ENCODE data around the gene RGS16.
"Not testable (repeated sequence)": the region's sequence is repeated elsewhere in the genome, so short reads cannot be mapped to it uniquely, and the experiment has no call there.

The RGS16 gene, protein sequence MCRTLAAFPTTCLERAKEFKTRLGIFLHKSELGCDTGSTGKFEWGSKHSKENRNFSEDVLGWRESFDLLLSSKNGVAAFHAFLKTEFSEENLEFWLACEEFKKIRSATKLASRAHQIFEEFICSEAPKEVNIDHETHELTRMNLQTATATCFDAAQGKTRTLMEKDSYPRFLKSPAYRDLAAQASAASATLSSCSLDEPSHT

GRCh38 chr1:182604175-182605164, at the start of gene RGS16:
Gene RGS16 (minus strand): TSS chr1:182604389. CDS start chr1:182604259, 130 bp downstream.
- peak; percentile 97 for DNase-seq

- DNase-seq: no peak
Observed at GRCh38 chr1:182653986-182654385, 49.8 kb upstream of the RGS16 start.

DNA sequence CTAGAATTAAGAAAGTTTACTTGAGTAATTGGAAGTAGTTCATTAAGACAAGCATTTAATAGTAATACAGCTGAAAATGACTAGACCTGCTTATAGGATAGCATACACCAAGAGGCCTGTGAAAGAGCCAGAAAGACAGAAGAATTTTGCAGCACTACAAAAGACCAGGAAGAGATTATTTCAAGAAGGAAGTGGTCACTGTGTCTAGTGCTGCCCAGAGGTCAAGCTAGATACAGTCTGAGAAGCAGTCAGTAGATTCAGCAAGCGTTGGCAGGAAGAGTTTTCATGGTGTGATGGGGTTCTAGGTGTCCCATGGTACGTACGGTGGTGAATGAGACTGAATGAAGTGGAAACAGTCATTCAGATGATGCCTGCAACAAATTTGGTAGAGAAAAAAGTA, 48.7 kb upstream of the RGS16 start:
- no peak for DNase-seq

DNA sequence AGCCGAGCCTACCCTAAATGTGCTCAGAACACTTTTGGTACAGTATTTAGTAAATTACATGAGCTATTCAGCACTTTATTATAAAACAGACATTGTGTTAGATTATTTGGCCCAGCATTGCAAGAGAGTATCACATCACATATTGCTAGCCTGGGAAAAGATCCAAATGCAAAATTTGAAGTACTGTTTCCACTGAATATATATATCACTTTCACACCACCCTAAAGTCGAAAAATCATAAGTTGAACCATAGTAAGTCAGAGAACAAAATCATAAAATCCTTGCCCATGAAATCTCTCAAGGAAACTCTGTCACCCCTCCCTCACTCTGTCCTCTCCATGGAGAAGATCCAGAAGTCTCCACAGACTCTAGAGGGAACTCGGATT, 47.1 kb upstream of the RGS16 start:
- DNase-seq: no peak

DNA sequence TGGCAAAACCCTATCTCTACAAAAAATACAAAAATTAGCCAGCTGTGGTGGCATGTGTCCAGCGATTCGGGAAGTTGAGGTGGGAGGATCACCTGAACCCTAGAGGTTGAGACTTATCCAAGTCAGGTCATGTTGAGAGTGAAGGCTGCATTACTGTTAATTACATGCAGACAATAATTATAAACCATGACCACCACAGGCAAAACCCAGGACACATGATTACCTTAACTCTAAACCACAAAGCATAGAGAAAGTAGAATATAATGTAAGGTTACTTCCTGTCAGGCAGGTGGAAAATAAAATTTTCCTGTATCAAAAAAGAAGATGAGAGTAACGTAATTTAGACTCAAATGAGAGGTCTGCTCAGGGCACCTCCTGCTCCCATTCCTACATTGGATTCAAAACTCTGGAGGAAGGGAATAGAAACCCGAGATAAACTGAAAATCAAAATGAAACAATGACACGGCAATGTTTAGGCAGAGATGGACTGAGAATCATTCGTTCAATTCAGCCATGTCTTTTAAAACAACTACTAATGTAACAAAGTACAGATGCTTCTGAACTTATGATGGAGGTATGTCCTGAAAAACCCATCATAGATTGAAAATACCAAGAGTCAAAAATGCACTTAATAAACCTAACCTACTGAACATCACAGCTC, 46.6 kb upstream of the RGS16 start:
- no peak for DNase-seq

DNA sequence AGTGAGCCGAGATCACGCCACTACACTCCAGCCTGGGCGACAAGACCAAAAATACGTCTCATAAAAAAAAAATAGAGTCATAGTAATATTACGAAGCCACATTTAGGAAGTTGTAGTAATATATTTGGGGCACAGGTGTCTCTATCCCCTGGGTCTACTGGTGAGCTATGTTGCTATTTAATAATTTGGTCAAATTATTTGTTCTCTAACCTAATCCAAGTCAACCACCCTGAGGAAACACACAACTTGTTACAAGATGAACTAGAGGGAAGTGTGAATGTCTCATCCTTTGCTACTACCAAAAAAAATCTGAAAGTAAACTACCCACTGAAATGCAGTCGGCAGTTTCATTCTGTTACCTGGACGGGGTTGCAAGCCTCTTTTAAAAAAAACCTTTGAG, 44.9 kb upstream of the RGS16 start:
- no peak for DNase-seq

DNA sequence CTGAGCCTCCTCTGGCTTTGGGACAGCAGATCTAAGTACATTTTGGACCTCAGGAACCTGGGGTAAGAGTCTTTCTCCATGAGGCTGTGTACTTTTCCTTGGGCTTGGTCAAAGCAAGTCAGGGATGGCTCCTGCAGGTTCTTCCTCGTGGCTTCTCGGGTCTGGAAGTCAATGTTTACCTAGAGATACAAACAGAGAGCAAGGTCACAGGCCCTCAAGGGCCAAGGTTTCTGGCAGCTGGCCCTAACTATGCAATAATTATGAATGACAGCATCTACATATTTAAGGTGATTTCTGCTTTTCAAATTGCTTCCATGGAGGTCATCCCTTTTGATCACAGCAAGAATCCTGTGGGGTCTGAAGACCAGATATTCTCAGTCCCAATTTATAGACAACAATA, 42.5 kb upstream of the RGS16 start:
- no peak for DNase-seq

- no peak for DNase-seq
Observed at GRCh38 chr1:182644886-182645285, 40.7 kb upstream of the RGS16 start.

GRCh38 chr1:182643699-182644098, 39.5 kb upstream of the RGS16 start:
- DNase-seq: no peak

- no peak for DNase-seq
Observed at GRCh38 chr1:182642461-182642860, 38.3 kb upstream of the RGS16 start.

DNA sequence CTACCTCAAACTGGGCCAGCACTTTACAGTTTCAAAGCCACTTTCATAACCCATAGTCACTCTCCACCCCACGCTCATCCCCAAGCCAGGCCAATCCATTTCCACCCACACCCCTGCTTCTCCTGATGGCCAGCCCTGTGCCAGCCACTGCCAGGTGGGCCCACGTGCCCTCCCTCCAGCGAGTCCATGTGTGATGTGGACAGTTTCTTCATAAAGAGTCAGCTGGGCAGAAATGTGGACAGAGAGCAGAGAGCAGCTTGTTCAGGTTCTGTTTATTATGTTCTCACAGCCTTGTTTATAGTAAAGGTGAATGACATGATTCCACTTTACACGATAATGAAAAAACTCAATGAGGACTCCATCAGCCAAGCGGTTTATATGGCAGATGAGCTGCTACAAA, 37.4 kb upstream of the RGS16 start:
- no peak for DNase-seq

- DNase-seq: no peak
Observed at GRCh38 chr1:182639330-182639729, 35.1 kb upstream of the RGS16 start.

DNA sequence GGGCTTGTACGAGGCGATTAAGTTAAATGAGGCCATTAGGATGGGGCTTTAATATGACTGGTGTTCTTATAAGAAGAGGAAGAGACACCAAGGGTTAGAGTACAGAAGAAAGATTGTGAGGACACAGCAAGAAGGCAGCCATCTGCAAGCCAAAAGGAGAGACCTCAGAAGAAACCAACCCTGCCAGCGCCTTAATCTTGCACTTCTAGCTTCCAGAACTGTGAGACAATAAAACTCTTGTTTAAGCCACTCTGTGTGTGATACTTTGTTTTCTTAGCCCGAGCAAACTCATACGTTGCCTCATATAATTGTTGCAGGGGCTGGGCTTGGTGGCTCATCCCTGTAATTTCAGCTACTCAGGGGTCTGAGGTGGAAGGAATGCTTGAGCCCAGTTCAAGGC, 33.6 kb upstream of the RGS16 start:
- DNase-seq: no peak

- DNase-seq: no peak
Observed at GRCh38 chr1:182635871-182636270, 31.7 kb upstream of the RGS16 start.

DNA sequence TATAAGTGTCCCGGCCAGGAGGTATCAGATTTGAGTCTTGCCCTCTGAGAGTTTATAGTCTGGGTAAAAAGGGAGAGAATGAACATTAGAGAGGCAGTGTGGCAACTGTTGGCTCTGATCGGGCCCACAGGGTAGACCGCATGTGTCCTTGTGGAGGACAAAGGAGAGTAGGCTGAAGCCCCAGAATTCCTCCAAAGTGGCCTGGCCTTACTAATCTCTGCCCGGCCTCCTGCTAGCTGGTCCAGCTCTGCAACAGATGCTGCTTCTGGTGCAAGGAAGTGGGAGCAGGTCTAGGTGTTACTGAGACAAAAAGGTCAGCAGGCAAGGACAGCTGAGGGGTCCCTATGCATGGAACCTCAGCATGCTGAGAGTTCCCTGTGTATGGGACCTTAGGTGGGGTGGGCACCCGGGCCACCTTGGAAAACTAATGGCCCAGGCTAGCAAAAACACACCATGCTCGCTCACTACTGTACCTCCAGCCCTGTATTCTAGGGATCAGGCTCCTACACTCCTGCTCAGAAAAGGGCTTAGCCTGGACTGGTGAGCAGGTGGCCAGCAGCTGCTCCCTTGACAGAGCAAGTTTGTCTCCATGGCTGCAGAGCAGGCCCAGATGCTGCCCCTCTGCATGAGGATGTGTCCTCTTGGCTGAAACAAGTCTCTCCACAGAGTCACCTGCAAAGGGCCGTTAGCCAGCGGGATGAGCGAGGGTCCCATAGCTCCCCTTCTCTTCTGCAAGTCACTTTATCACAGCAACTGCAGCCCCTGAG, 30.3 kb upstream of the RGS16 start:
- no peak for DNase-seq

DNA sequence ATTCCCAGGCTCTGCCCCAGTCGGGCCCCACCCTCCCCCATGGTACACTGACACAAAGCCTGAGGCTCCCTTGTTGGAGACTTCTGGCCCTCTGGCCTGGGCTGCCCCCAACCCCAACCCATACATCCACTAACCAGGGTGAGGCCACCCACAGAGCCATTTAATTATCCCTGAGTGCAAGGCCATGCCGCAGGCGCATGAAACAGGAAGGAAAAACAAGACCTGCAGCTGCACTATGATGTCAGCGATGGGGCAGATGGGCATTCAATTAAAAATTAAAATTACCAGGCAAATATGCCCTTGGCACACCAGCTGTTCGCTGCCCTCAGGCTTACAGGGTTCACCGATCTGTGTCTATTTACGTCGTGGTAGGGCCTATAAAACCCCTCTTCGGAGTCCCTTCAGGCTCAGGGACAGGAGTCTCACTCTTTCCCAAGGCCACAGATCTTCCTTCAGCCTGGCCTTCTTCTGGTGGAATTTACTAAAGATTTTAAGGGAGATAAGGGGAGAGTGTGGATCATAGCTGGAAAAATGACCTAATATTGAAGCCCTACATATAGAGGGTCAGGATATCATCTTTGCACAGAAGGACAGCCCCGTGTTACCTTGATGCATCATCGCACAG, 29.6 kb upstream of the RGS16 start:
- DNase-seq: no peak

GRCh38 chr1:182633031-182633430, 28.8 kb upstream of the RGS16 start:
- no peak for DNase-seq

DNA sequence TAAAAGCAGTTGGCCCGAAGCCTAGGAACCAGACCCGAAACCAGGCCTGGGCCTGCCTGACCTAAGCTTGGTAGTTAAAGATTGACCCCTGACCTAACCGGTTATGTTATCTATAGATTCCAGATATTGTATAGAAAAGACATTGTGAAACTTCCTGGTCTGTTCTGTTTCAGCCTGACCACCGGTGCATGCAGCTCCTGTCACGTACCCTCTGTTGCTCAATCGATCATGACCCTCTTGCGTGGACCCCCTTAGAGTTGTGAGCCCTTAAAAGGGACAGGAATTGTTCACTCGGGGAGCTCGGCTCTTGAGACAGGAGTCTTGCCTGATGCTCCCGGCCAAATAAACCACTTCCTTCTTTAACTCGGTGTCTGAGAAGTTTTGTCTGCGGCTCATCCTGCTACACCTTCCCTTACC, 28.3 kb upstream of the RGS16 start:
- not testable (repeated sequence) for DNase-seq

GRCh38 chr1:182631954-182632353, 27.8 kb upstream of the RGS16 start:
- DNase-seq: no peak

GRCh38 chr1:182631053-182631677, 27.0 kb upstream of the RGS16 start:
- no peak for DNase-seq

GRCh38 chr1:182630586-182630985, 26.4 kb upstream of the RGS16 start:
- no peak for DNase-seq

DNA sequence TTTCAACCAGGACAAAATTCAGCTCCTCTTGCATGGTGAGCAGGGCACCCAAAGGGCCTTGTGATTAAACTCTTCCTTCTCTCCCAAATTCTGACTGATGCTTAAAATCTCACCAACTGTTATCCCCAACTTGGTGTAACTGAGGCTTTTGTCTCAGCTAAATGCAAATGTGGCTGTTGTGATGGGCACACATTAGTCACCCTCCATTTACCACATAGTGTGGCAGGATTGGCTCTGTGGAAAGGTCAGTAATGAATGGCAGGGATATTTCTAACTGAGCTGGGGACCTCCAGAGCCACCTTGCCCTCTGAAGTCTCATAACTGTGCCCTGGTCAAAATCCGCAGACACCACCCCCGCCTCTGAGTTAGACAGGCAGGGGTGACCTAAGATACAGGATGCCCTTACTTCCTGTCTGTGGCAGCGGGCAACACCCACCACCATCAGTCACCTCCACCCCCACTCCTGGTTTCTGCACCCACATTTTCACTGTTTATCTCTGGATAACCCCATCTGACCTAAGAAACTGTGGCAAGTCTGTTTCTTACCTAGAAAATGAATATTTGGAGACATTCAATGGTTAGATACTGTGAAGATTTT, 25.4 kb upstream of the RGS16 start:
- peak; percentile 72 for DNase-seq

Data from activated CD4-positive, alpha-beta T cell treated with anti-CD3 and anti-CD28 coated beads, Interleukin-2, amount 50 U/mL, for 16 hours (primary cell).